GM19395 (cell line): ENCODE results near the gene CHMP2A.

Experiments used
- ATAC-seq: cut with Tn5 transposase; IDR thresholded peaks from one replicate; pipeline ENCODE4 v1.9.1; 2021; ENCODE audit warnings: mild to moderate bottlenecking, moderate library complexity; ENCODE audit not compliant: unreplicated experiment

The CHMP2A gene

GRCh38 chr19:58556622-58557220 is 1.8 kb upstream of the CHMP2A start:
- ATAC-seq = no peak

GRCh38 chr19:58555920-58556621 is 1.2 kb upstream of the CHMP2A start:
- ATAC-seq = no peak

GRCh38 chr19:58555369-58555885 is 522 bp upstream of the CHMP2A start:
- no peak for ATAC-seq

- no peak for ATAC-seq
Measured at GRCh38 chr19:58553799-58554493, 959 bp downstream of the CHMP2A start.

- no peak for ATAC-seq
Measured at GRCh38 chr19:58552655-58553054, 2.2 kb downstream of the CHMP2A start.

GRCh38 chr19:58551577-58552471 is 3.1 kb downstream of the CHMP2A start:
- ATAC-seq = no peak

- no peak for ATAC-seq
Measured at GRCh38 chr19:58551123-58551497, 3.8 kb downstream of the CHMP2A start.

GRCh38 chr19:58550362-58551122 is 4.4 kb downstream of the CHMP2A start:
- ATAC-seq = no peak

- ATAC-seq = no peak
Measured at GRCh38 chr19:58549664-58550361, 5.1 kb downstream of the CHMP2A start.

- ATAC-seq = no peak
Measured at GRCh38 chr19:58548859-58549663, 5.8 kb downstream of the CHMP2A start.

GRCh38 chr19:58547323-58548312 is 7.3 kb downstream of the CHMP2A start:
- no peak for ATAC-seq

GRCh38 chr19:58546019-58546530 is 8.8 kb downstream of the CHMP2A start:
- ATAC-seq = no peak

- ATAC-seq = no peak
Measured at GRCh38 chr19:58545286-58546018, 9.5 kb downstream of the CHMP2A start.

- ATAC-seq = peak; percentile 46
Measured at GRCh38 chr19:58544591-58545285, 10.2 kb downstream of the CHMP2A start.

GRCh38 chr19:58543826-58544590 is 10.9 kb downstream of the CHMP2A start, which contains the start of gene TRIM28:
Gene TRIM28, plus strand, starts transcription at chr19:58544064. Its CDS starts 694 bp downstream, at chr19:58544758.
- peak; percentile 85 for ATAC-seq
